Astrocyte (in vitro differentiated cells and primary cell): ENCODE data around the gene SMO. TPM values are rescaled to one million over a fixed set of nuclear protein-coding genes. Genes with fewer than 3 reads are reported as not detected.

Source experiments
- DNase-seq: peaks from one replicate; pipeline ENCODE4 v3.0.0-alpha.2; 2010; ENCODE audit warnings: low read depth
- FAIRE-seq: peaks from 2 replicates; lab custom pipeline; 2011; peaks lifted over from hg19 to GRCh38; lab: Jason Lieb, UNC
- H2AFZ ChIP-seq: 2 replicates; pipeline ENCODE4 v1.6.0; 2012; ENCODE audit warnings: low read depth, low read length, inconsistent platforms
- H3K27ac ChIP-seq: 2 replicates; pipeline ENCODE4 v1.5.1; 2011; ENCODE audit warnings: low read depth, low read length, inconsistent platforms
- H3K27me3 ChIP-seq: 2 replicates; pipeline ENCODE4 v1.6.0; 2011; ENCODE audit warnings: low read length, inconsistent platforms; ENCODE audit not compliant: insufficient read depth
- H3K36me3 ChIP-seq: 2 replicates; pipeline ENCODE4 v1.5.1; 2011; ENCODE audit warnings: low read length, inconsistent platforms; ENCODE audit not compliant: insufficient read depth
- H3K4me1 ChIP-seq: 2 replicates; pipeline ENCODE4 v1.5.1; 2011; ENCODE audit warnings: low read length, inconsistent platforms; ENCODE audit not compliant: insufficient read depth
- H3K4me2 ChIP-seq: 2 replicates; pipeline ENCODE4 v1.6.0; 2012; ENCODE audit warnings: low read length, inconsistent platforms
- H3K4me3 ChIP-seq: 2 replicates; pipeline ENCODE4 v1.5.1; 2011; ENCODE audit warnings: low read depth, mild to moderate bottlenecking, low read length, inconsistent platforms; ENCODE audit not compliant: insufficient read depth
- H3K79me2 ChIP-seq: 2 replicates; pipeline ENCODE4 v1.6.0; 2012; ENCODE audit warnings: mild to moderate bottlenecking, low read length, inconsistent platforms; ENCODE audit not compliant: insufficient read depth
- H3K9ac ChIP-seq: 2 replicates; pipeline ENCODE4 v1.6.0; 2012; ENCODE audit warnings: mild to moderate bottlenecking, low read length, inconsistent platforms
- H3K9me3 ChIP-seq: 2 replicates; pipeline ENCODE4 v1.5.1; 2012; ENCODE audit warnings: low read depth, mild to moderate bottlenecking, low read length, inconsistent platforms; ENCODE audit not compliant: insufficient read depth
- H4K20me1 ChIP-seq: 2 replicates; pipeline ENCODE4 v1.6.0; 2012; ENCODE audit warnings: low read length, inconsistent platforms; ENCODE audit not compliant: insufficient read depth
- H3K27ac Mint-ChIP-seq: one replicate; pipeline ENCODE4 v1.8.0; 2021; ENCODE audit warnings: mild to moderate bottlenecking, mixed read lengths; ENCODE audit not compliant: unreplicated experiment
- H3K27me3 Mint-ChIP-seq: one replicate; pipeline ENCODE4 v1.8.0; 2021; ENCODE audit warnings: low read depth, mixed read lengths; ENCODE audit not compliant: unreplicated experiment
- H3K36me3 Mint-ChIP-seq: one replicate; pipeline ENCODE4 v1.8.0; 2021; ENCODE audit warnings: low read depth, mixed read lengths; ENCODE audit not compliant: unreplicated experiment
- H3K4me1 Mint-ChIP-seq: one replicate; pipeline ENCODE4 v1.8.0; 2021; ENCODE audit warnings: low read depth, mixed read lengths; ENCODE audit not compliant: unreplicated experiment
- H3K4me3 Mint-ChIP-seq: one replicate; pipeline ENCODE4 v1.8.0; 2021; ENCODE audit warnings: mild to moderate bottlenecking, moderate library complexity, mixed read lengths; ENCODE audit not compliant: unreplicated experiment
- H3K9me3 Mint-ChIP-seq: one replicate; pipeline ENCODE4 v1.8.0; 2021; ENCODE audit warnings: mild to moderate bottlenecking, mixed read lengths; ENCODE audit not compliant: unreplicated experiment
- CTCF ChIP-seq: IDR thresholded peaks from 2 replicates; pipeline ENCODE4 v1.5.1; 2011; ENCODE audit warnings: low read depth, mild to moderate bottlenecking, inconsistent platforms, low read length, moderate library complexity; ENCODE audit not compliant: insufficient read depth
- EZH2 ChIP-seq: IDR thresholded peaks from 2 replicates; pipeline ENCODE4 v1.6.1; 2012; ENCODE audit warnings: mild to moderate bottlenecking, low read length, inconsistent platforms; ENCODE audit not compliant: insufficient read depth
- total RNA-seq: library from RNA; stranded (reverse); gene quantifications from 2 replicates; pipeline ENCODE4 v1.2.1, GENCODE V29; 2021

Gene SMO
- total RNA-seq, 1 donor from 2014 or later, result 20.0 TPM

GRCh38 chr7:129176916-129177710 lies 11.3 kb upstream of the SMO start:
- Histone ChIP-seq H3K9ac (no peak overlapping the region), H3K4me3 (no peak overlapping the region), H3K36me3 (no peaks in the 10 kb centered on the region), H3K27me3 (peaks cover 13% of the 10 kb centered on the region), H2AFZ (no peak overlapping the region), H3K9me3 (no peaks in the 10 kb centered on the region), H3K27ac (no peak overlapping the region), H3K79me2 (no peaks in the 10 kb centered on the region), H4K20me1 (no peaks in the 10 kb centered on the region), H3K4me2 (no peak overlapping the region), H3K4me1 (no peaks in the 10 kb centered on the region)
- Mint-ChIP-seq H3K27me3 (peaks cover 8% of the 10 kb centered on the region), H3K9me3 (peaks cover 2% of the 10 kb centered on the region), H3K27ac (no peak overlapping the region), H3K36me3 (no peaks in the 10 kb centered on the region), H3K4me3 (no peak overlapping the region), H3K4me1 (no peaks in the 10 kb centered on the region)
- DNase-seq (no peak), FAIRE-seq (no peak)
- TF ChIP-seq CTCF (no peak), EZH2 (no peak)

- H3K4me3 ChIP-seq, result no peak overlapping the region
- peaks cover 12% of the 10 kb centered on the region for H3K27me3 Mint-ChIP-seq
- H3K27ac ChIP-seq, result no peak overlapping the region
- peaks cover 10% of the 10 kb centered on the region for H3K79me2 ChIP-seq
- FAIRE-seq (no peak), DNase-seq (no peak)
- no peak overlapping the region for H2AFZ ChIP-seq
- no peaks in the 10 kb centered on the region for H3K9me3 ChIP-seq
- peaks cover 5% of the 10 kb centered on the region for H3K4me1 Mint-ChIP-seq
- H3K4me2 ChIP-seq, result no peak overlapping the region
- H3K9me3 Mint-ChIP-seq, result no peaks in the 10 kb centered on the region
- H4K20me1 ChIP-seq, result peaks cover 8% of the 10 kb centered on the region
- H3K4me3 Mint-ChIP-seq, result no peak overlapping the region
- no peak overlapping the region for H3K9ac ChIP-seq
- TF ChIP-seq EZH2 (no peak), CTCF (no peak)
- peaks cover 3% of the 10 kb centered on the region for H3K27me3 ChIP-seq
- H3K27ac Mint-ChIP-seq, result peak overlapping the region; percentile 55
- no peaks in the 10 kb centered on the region for H3K36me3 ChIP-seq
- H3K36me3 Mint-ChIP-seq, result no peaks in the 10 kb centered on the region
- H3K4me1 ChIP-seq, result peaks cover 7% of the 10 kb centered on the region
Observed at GRCh38 chr7:129184981-129185670, 3.3 kb upstream of the SMO start.
